GM21526 (cell line): ENCODE measurements around the gene RIPOR1.
A peak's percentile ranks its signal among the peaks of the same experiment; 100 is the strongest.
"Not testable (repeated sequence)": the region's sequence is repeated elsewhere in the genome, so short reads cannot be mapped to it uniquely, and the experiment has no call there.

Experiments used
- ATAC-seq: cut with Tn5 transposase; IDR thresholded peaks from one replicate; pipeline ENCODE4 v1.9.1; 2021; ENCODE audit warnings: moderate library complexity; ENCODE audit not compliant: unreplicated experiment, low FRiP score

The RIPOR1 gene, protein sequence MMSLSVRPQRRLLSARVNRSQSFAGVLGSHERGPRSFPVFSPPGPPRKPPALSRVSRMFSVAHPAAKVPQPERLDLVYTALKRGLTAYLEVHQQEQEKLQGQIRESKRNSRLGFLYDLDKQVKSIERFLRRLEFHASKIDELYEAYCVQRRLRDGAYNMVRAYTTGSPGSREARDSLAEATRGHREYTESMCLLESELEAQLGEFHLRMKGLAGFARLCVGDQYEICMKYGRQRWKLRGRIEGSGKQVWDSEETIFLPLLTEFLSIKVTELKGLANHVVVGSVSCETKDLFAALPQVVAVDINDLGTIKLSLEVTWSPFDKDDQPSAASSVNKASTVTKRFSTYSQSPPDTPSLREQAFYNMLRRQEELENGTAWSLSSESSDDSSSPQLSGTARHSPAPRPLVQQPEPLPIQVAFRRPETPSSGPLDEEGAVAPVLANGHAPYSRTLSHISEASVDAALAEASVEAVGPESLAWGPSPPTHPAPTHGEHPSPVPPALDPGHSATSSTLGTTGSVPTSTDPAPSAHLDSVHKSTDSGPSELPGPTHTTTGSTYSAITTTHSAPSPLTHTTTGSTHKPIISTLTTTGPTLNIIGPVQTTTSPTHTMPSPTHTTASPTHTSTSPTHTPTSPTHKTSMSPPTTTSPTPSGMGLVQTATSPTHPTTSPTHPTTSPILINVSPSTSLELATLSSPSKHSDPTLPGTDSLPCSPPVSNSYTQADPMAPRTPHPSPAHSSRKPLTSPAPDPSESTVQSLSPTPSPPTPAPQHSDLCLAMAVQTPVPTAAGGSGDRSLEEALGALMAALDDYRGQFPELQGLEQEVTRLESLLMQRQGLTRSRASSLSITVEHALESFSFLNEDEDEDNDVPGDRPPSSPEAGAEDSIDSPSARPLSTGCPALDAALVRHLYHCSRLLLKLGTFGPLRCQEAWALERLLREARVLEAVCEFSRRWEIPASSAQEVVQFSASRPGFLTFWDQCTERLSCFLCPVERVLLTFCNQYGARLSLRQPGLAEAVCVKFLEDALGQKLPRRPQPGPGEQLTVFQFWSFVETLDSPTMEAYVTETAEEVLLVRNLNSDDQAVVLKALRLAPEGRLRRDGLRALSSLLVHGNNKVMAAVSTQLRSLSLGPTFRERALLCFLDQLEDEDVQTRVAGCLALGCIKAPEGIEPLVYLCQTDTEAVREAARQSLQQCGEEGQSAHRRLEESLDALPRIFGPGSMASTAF

GRCh38 chr16:67528222-67528869 is at the start of gene RIPOR1:
RIPOR1 (plus strand) TSS chr16:67528829; CDS start chr16:67538447, 9,618 bp downstream.
- no peak for ATAC-seq

- ATAC-seq: peak; percentile 84
Measured at GRCh38 chr16:67480833-67481560, 47.6 kb upstream of the RIPOR1 start, which contains the start of gene ATP6V0D1. ATP6V0D1 (minus strand) TSS chr16:67481157; CDS start chr16:67481086, 71 bp downstream.

GRCh38 chr16:67481561-67482232 is 46.9 kb upstream of the RIPOR1 start:
- ATAC-seq: peak; percentile 1

- ATAC-seq: no peak
Measured at GRCh38 chr16:67482233-67482924, 46.2 kb upstream of the RIPOR1 start.

DNA sequence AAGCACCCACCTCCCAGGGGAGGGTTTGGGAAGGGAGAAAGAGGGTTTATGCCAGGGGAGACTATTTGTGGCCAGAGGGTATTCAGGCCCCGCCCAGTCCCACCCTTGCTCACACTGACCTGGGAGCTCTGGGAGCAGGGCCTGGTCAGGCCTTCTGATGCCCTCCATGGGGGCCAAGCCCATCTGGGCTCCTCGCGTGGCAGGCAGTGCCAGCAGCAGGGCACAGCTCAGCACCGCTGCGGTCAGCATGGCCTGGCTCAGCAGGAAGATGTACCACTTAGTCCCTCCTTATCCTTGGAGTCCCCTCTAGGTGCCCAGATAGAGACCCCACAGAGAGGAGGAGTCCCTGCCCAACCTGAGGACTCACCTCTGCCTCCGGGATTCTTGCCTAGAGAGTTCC is 45.5 kb upstream of the RIPOR1 start, which contains the start of gene AGRP:
Gene AGRP (minus strand): TSS at position 398 of the 400 bp plus-strand sequence. CDS start 149 bp downstream, at position 249.
- no peak for ATAC-seq

DNA sequence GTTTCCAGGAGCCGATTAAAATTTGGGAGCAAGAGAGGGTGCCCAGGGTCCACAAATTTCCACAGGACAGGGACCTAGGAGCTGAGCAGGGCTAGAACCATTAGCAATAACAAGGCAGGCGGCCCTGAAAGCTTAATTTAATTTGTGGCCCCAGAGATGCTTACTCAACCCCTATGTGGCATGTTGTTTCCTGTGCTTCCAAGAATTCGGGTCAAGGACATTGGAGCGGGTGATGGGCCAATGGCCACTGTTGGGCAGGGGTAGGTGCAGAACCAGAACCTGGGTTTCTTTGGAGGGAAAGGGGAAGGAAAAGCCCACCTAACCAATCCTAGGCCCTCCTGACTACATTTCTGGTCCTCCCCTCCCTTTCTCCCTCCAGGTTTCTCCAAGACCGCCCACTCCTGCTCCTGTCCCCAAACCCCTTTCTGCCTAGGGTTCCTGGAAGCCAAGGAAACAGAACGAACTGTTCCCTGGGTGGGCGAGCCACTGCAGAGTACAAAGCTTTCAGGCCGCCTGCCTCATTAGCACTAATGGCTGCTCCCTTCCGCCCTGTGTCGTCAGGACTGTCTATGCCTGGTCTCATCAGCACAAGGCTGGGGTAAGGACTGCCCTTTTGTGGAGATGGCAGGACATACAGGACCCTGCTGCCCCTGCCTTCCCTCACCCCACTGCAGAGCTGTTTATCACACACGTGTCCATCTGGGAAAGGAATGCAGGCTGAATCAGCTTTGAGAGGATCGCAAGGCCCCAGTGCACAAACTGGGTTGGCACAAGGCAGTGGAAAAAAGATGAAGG is 44.7 kb upstream of the RIPOR1 start:
- no peak for ATAC-seq

DNA sequence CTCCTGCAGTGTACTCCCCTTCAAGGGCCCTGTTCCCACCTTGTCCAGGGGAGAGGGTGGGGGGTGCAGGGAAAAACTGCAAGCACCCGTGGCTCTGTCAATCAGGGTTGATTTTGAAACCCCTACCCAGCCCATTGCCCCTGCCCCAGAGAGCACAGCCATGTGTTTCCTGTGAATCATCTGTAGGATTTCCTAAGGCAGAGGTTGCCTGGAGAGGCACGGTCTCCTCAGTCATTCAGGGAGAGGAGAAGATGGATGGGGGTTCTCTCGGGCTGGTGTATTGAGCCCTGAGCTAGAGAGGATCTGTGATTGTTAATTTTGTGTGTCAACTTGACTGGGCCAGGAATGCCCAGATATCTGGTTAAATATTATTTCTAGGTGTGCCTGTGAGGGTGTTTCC is 41.8 kb upstream of the RIPOR1 start:
- no peak for ATAC-seq

DNA sequence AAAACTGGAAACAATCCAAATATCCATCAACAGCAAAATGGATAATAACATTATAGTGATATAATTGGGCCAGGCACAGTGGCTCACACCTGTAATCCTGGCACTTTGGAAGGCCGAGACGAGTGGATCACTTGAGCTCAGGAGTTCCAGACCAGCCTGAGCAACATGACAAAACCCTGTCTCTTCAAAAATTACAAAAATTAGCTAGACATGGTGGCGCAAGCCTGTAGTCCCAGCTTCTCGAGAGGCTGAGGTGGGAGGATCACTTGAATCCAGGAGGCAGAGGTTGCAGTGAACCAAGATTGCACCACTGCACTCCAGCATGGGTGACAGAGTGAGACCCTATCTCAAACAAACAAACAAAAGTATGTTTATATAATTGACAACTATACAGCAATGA is 41.1 kb upstream of the RIPOR1 start:
- ATAC-seq: not testable (repeated sequence)

DNA sequence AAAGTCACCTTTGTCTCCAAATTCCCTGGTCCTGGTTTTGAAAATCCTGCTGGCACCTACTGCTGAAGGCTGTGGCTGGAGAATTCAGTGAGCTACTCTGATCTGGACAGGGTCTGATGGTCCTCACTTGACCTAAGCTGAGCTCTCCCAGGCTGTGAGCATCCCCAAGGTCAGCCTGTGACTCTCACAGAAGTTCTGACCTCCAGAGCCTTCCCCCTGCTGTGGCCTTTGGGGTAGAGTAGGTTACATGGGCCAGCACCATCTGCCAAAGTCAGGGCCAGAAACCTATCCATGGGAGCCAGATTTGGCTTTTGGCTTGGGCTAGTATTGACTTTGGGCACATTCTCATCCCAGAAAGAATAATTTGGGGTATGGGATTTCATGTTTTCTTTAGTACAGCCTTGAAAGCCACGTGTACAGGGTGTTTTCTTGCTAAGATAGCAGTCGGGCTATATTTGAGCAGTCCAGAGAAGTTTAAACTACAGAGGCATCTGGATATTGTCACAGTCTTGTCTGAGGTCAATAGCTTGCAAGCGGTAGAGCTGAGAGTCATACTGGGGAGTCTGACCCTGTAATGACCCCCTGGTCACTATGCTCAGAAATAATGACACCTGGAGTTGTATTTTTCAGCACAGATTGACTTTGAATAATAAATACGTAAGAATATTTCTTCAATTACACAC is 39.1 kb upstream of the RIPOR1 start:
- ATAC-seq: no peak

GRCh38 chr16:67490335-67491096 is 38.1 kb upstream of the RIPOR1 start:
- ATAC-seq: no peak

DNA sequence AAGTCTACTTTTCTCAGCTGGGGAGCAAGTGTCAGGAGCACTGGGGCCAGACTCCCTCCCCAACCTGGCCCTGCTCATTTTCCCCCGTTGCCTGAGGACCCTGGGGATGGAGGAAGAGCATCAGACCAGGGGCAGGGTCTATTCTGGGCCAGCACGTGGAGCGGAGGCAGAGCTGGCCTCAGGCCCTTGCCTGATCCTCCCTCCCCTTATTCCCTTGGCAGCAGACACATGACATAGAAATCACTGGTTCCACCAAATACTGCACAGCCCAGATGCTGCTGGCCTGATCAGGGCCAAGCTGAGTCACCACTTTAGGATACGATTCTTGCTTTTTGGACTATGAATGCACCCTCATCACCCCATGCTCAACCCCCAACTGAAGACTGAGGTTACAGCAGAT is 29.5 kb upstream of the RIPOR1 start:
- ATAC-seq: no peak

DNA sequence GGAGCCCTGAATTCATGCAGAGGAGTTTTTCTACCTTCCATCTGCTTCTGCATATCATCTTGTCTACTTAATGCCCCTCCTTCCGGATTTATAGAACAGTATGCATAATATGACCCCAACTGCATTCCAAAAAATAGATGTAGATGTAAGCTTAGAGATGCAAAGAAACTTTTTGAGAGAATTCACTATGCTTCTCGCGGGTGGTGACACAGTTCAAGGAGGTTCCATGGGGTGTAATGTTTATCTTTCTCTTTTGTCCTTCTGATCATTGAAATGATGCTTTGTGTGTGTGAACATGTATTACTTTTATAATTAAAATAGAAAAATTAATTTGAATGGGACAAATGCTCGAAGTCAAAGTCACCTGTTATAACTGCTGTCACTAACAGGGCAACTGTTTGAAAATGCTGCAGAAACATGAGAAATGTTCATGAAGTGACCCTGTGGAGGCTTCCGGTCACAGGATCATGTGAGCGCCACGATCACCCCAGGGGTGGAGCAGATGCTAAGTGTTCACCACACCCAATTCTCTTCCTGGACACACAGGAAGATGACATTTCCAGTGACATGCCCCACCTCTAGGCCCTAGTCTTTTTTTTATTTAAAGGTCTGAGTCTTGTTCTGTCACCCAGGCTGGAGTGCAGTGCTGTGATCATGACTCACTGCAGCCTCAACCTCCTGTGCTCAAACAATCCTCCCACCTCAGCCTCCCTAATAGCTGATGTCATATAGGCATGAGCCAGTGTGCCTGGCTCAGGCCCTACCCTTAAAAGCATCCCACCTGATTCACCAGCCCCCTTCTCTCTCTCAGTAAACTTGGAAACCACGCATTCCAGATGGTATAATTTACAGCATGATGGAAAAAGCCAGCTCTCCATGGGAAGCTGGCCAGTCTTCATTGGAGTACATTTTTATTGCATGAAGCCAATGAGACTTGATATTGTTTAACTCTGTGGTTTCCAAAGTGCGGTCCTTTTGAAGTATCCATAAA is 24.3 kb upstream of the RIPOR1 start:
- ATAC-seq: no peak

- ATAC-seq: no peak
Measured at GRCh38 chr16:67506468-67506867, 22.2 kb upstream of the RIPOR1 start.

DNA sequence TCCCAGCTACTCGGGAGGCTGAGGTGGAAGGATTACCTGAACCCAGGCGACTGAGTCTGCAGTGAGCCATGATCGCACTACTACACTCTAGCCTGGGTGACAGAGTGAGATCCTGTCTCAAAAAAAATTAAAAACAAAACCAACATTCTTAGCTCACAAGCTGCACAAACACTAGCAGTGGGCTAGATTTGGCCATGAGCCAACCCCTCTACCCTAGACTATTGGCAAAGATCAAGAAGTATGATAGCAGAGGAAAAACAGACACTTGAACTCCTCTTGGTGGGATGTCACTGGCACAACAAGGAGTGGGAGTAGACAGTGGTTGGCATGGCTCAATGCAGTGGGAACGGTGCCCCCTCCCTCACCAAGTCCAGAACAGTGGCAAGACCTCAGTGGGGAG is 19.6 kb upstream of the RIPOR1 start:
- ATAC-seq: no peak

DNA sequence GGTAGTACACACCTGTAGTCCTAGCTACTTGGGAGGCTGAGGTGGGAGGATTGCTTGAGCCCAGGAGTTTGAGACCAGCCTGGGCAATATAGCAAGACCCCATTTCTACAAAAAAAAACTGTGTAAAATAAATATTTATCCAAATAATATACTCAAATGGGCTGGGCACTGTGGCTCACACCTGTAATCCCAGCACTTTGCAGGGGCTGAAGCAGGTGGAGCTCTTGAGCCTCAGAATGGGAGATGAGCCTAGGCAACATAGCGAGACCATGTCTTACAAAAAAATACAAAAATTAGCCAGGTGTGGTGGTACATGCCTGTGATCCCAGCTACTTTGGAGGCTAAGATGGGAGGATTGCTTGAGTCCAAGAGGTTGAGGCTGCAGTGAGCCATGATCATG is 14.7 kb upstream of the RIPOR1 start:
- ATAC-seq: not testable (repeated sequence)
